Loucy (cell line): ENCODE results near the gene CTXN3.

Experiments
- H2AFZ ChIP-seq: fragments of 200-600 bp; sonication (generic); 2 replicates; pipeline ENCODE4 v1.6.0; 2016; ENCODE audit warnings: antibody characterized with exemption, mild to moderate bottlenecking, low read length, moderate library complexity
- H3F3A ChIP-seq: fragments of 200-600 bp; 2 replicates; pipeline ENCODE4 v1.6.0; 2016; ENCODE audit warnings: antibody characterized with exemption, low read depth, mild to moderate bottlenecking
- H3K27me3 ChIP-seq: fragments of 200-600 bp; sonication (generic); 2 replicates; pipeline ENCODE4 v1.6.1; 2014; ENCODE audit warnings: low read length, mild to moderate bottlenecking; ENCODE audit not compliant: insufficient read depth, poor library complexity, severe bottlenecking
- H3K36me3 ChIP-seq: fragments of 200-600 bp; sonication (generic); 2 replicates; pipeline ENCODE4 v1.6.1; 2016; ENCODE audit warnings: low read length; ENCODE audit not compliant: insufficient read depth
- H3K4me1 ChIP-seq: fragments of 200-600 bp; sonication (generic); 2 replicates; pipeline ENCODE4 v1.5.1; 2014; ENCODE audit warnings: low read length, mild to moderate bottlenecking; ENCODE audit not compliant: insufficient read depth, poor library complexity, severe bottlenecking
- H3K4me2 ChIP-seq: fragments of 200-600 bp; sonication (generic); 2 replicates; pipeline ENCODE4 v1.6.0; 2014; ENCODE audit warnings: antibody characterized with exemption, low read length, low read depth, mild to moderate bottlenecking; ENCODE audit not compliant: poor library complexity, severe bottlenecking
- H3K4me3 ChIP-seq: fragments of 200-600 bp; sonication (generic); 2 replicates; pipeline ENCODE4 v1.5.1; 2014; ENCODE audit warnings: low read length, mild to moderate bottlenecking, mixed read lengths; ENCODE audit not compliant: poor library complexity, severe bottlenecking
- H3K79me2 ChIP-seq: fragments of 200-600 bp; sonication (generic); 2 replicates; pipeline ENCODE4 v1.6.1; 2014; ENCODE audit warnings: low read length; ENCODE audit not compliant: insufficient read depth
- H3K9ac ChIP-seq: fragments of 200-600 bp; sonication (generic); 2 replicates; pipeline ENCODE4 v1.6.0; 2014; ENCODE audit warnings: mild to moderate bottlenecking, low read depth, low read length, moderate library complexity; ENCODE audit not compliant: poor library complexity, severe bottlenecking
- H3K9me2 ChIP-seq: fragments of 200-600 bp; sonication (generic); replicated peaks from 2 replicates; pipeline ENCODE4 v1.6.1; 2016; ENCODE audit warnings: low read depth, low read length, mixed read lengths
- H3K9me3 ChIP-seq: fragments of 200-600 bp; sonication (generic); 2 replicates; pipeline ENCODE4 v1.6.1; 2014; ENCODE audit warnings: mild to moderate bottlenecking, antibody characterized with exemption, low read length, low read depth; ENCODE audit not compliant: insufficient read depth
- H4K20me1 ChIP-seq: fragments of 200-600 bp; sonication (generic); 2 replicates; pipeline ENCODE4 v1.6.0; 2014; ENCODE audit warnings: antibody characterized with exemption, low read length, mild to moderate bottlenecking; ENCODE audit not compliant: insufficient read depth, poor library complexity, severe bottlenecking
- EZH2phosphoT487 ChIP-seq: fragments of 200-600 bp; IDR thresholded peaks from 2 replicates; pipeline ENCODE4 v1.6.1; 2018; ENCODE audit warnings: antibody characterized with exemption, mild to moderate bottlenecking, moderate library complexity, borderline replicate concordance
- TF ChIP-seq, protein P1 (sequence below): fragments of 200-600 bp; sonication (generic); conservative IDR thresholded peaks from 2 replicates; pipeline ENCODE4 v1.5.1; 2014; ENCODE audit warnings: mild to moderate bottlenecking, antibody characterized with exemption, low read length

Gene CTXN3

GRCh38 chr5:127685662-127686061 lies 36.8 kb downstream of the CTXN3 start:
- no peaks in the 10 kb centered on the region for H3K9me3 ChIP-seq
- H3K9ac ChIP-seq: no peak overlapping the region
- no peak overlapping the region for H3K4me2 ChIP-seq
- H3K36me3 ChIP-seq: no peaks in the 10 kb centered on the region
- no peaks in the 10 kb centered on the region for H3K9me2 ChIP-seq
- no peaks in the 10 kb centered on the region for H3K4me1 ChIP-seq
- no peaks in the 10 kb centered on the region for H3K79me2 ChIP-seq
- H3F3A ChIP-seq: no peaks in the 10 kb centered on the region
- no peak overlapping the region for H2AFZ ChIP-seq
- no peaks in the 10 kb centered on the region for H4K20me1 ChIP-seq
- no peaks in the 10 kb centered on the region for H3K27me3 ChIP-seq
- no peak for TF ChIP-seq EZH2phosphoT487
- TF ChIP-seq, protein P1, sequence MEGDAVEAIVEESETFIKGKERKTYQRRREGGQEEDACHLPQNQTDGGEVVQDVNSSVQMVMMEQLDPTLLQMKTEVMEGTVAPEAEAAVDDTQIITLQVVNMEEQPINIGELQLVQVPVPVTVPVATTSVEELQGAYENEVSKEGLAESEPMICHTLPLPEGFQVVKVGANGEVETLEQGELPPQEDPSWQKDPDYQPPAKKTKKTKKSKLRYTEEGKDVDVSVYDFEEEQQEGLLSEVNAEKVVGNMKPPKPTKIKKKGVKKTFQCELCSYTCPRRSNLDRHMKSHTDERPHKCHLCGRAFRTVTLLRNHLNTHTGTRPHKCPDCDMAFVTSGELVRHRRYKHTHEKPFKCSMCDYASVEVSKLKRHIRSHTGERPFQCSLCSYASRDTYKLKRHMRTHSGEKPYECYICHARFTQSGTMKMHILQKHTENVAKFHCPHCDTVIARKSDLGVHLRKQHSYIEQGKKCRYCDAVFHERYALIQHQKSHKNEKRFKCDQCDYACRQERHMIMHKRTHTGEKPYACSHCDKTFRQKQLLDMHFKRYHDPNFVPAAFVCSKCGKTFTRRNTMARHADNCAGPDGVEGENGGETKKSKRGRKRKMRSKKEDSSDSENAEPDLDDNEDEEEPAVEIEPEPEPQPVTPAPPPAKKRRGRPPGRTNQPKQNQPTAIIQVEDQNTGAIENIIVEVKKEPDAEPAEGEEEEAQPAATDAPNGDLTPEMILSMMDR: no peak
- H3K4me3 ChIP-seq: no peak overlapping the region

DNA sequence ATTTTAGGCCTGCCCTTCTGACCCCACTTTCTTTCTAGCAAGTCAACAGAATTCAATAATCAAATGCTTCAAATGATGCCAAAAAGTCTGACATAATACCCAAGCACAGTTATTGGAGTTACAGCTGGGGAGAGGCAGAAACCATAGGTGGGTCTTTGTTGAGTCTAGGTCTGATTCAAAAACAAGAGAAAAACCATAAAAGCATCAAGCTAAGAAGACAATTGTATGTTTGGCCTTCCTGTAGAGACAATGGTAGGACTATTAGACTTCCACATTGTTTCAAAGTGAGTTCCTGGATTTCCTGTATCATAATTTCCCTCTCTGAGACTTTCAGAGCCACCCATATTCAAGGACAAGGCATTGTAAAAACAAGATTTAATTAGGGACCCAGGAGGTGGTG lies 37.5 kb downstream of the CTXN3 start:
- no peaks in the 10 kb centered on the region for H3K4me1 ChIP-seq
- no peaks in the 10 kb centered on the region for H3K9me2 ChIP-seq
- H3K9ac ChIP-seq: no peak overlapping the region
- no peaks in the 10 kb centered on the region for H3K9me3 ChIP-seq
- TF ChIP-seq, protein P1: no peak
- TF ChIP-seq EZH2phosphoT487: no peak
- no peak overlapping the region for H2AFZ ChIP-seq
- H3K79me2 ChIP-seq: no peaks in the 10 kb centered on the region
- no peaks in the 10 kb centered on the region for H3K36me3 ChIP-seq
- H3K4me3 ChIP-seq: no peak overlapping the region
- H3K4me2 ChIP-seq: no peak overlapping the region
- H3K27me3 ChIP-seq: no peaks in the 10 kb centered on the region
- H3F3A ChIP-seq: no peaks in the 10 kb centered on the region
- H4K20me1 ChIP-seq: no peaks in the 10 kb centered on the region

GRCh38 chr5:127694518-127695171 lies 45.8 kb downstream of the CTXN3 start:
- peaks cover 3% of the 10 kb centered on the region for H3K4me1 ChIP-seq
- no peaks in the 10 kb centered on the region for H3K27me3 ChIP-seq
- H3K9ac ChIP-seq: no peak overlapping the region
- H4K20me1 ChIP-seq: no peaks in the 10 kb centered on the region
- H3K79me2 ChIP-seq: no peaks in the 10 kb centered on the region
- H3F3A ChIP-seq: no peaks in the 10 kb centered on the region
- no peaks in the 10 kb centered on the region for H3K9me2 ChIP-seq
- no peak overlapping the region for H2AFZ ChIP-seq
- no peak overlapping the region for H3K4me2 ChIP-seq
- no peak overlapping the region for H3K4me3 ChIP-seq
- H3K36me3 ChIP-seq: no peaks in the 10 kb centered on the region
- TF ChIP-seq, protein P1: no peak
- TF ChIP-seq EZH2phosphoT487: no peak
- no peaks in the 10 kb centered on the region for H3K9me3 ChIP-seq
